GM19395 (cell line): ENCODE data around the gene TBX4.

Source experiments
- ATAC-seq: cut with Tn5 transposase; IDR thresholded peaks from one replicate; pipeline ENCODE4 v1.9.1; 2021; ENCODE audit warnings: mild to moderate bottlenecking, moderate library complexity; ENCODE audit not compliant: unreplicated experiment

The TBX4 gene

GRCh38 chr17:61452301-61453290 is at the start of gene TBX4:
Gene TBX4 (plus strand): TSS chr17:61452422. CDS start chr17:61456491, 4,069 bp downstream.
- no peak for ATAC-seq

- no peak for ATAC-seq
Observed at GRCh38 chr17:61402978-61403800, 49.0 kb upstream of the TBX4 start.

GRCh38 chr17:61403801-61404662 is 48.2 kb upstream of the TBX4 start:
- no peak for ATAC-seq

GRCh38 chr17:61404663-61404912 is 47.6 kb upstream of the TBX4 start:
- ATAC-seq: no peak

GRCh38 chr17:61404913-61405685 is 47.1 kb upstream of the TBX4 start:
- ATAC-seq: no peak

GRCh38 chr17:61405686-61406536 is 46.3 kb upstream of the TBX4 start:
- ATAC-seq: no peak

- ATAC-seq: no peak
Observed at GRCh38 chr17:61406537-61406845, 45.7 kb upstream of the TBX4 start.

GRCh38 chr17:61406971-61407911 is 45.0 kb upstream of the TBX4 start:
- no peak for ATAC-seq

- no peak for ATAC-seq
Observed at GRCh38 chr17:61408151-61409041, 43.8 kb upstream of the TBX4 start.

GRCh38 chr17:61409301-61410112 is 42.7 kb upstream of the TBX4 start:
- ATAC-seq: no peak

- ATAC-seq: no peak
Observed at GRCh38 chr17:61410141-61411010, 41.8 kb upstream of the TBX4 start.

GRCh38 chr17:61411011-61411260 is 41.3 kb upstream of the TBX4 start:
- ATAC-seq: no peak

GRCh38 chr17:61411261-61412142 is 40.7 kb upstream of the TBX4 start:
- peak; percentile 5 for ATAC-seq

- peak; percentile 68 for ATAC-seq
Observed at GRCh38 chr17:61412143-61412859, 39.9 kb upstream of the TBX4 start.
